ELF-1 (cell line): ENCODE results near the gene CPEB1.
"Not testable (repeated sequence)": the region's sequence is repeated elsewhere in the genome, so short reads cannot be mapped to it uniquely, and the experiment has no call there.

Experiments
- DNase-seq: peaks from one replicate; pipeline ENCODE4 v3.0.0-alpha.2; 2016; ENCODE audit warnings: low read depth, low spot score

The CPEB1 gene

DNA sequence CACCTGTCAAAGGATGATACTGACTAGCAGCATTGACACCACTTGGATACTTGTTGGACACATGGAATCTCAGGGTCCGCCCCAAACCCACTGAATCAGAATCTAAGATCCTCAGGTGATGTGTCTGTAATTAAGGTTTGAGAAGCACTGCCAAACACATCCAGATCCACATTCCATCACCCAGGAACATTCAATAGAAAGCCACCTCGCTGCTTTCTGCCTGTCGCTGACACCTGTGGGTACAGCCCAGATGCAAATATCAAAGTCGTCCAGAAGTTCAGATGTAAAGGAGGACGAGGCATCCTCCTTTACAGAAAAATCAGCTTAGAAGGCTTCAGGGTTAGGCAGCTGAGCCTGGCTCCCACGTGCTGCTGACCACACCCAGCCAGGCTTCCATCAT is 101.7 kb downstream of the CPEB1 start:
- no peak for DNase-seq

DNA sequence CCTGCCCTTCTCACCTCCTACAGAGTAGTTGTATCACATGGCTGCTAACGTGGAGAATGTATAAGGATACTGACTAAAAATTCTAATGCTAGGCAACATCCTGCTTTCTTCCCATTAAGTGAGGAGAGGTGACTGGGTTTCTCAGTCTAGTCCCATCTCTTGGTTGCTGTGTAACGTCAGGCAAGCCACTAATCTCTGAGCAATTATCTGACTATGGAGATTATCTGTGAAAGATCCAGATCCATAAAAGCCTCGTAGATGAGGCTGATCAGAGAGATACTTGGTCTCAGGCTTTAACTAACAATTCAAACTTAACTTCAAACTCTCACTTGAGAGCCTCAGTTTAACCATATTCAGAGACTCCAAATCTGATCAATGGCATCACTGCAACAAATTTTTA is 102.2 kb downstream of the CPEB1 start:
- DNase-seq: no peak

DNA sequence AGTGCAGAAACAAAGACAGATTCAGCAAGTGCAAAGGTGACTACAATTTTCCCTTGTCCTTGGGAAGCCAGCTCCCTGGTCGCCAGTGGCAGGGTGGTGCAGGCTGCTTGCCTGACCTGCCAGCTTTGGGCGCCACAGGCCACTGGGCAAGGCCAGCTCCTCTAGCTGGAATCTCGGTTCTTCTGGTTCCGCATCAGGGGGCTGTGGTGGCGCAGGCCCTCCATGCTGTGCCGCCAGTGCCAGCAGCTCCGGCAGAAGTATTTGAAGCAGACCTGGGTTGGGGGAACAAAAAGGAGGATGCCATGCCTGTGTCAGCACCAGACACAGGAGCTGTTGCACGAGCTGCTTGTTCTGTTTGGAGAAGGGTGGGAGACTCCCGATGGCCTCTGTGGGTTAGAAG is 102.7 kb downstream of the CPEB1 start:
- DNase-seq: no peak

DNA sequence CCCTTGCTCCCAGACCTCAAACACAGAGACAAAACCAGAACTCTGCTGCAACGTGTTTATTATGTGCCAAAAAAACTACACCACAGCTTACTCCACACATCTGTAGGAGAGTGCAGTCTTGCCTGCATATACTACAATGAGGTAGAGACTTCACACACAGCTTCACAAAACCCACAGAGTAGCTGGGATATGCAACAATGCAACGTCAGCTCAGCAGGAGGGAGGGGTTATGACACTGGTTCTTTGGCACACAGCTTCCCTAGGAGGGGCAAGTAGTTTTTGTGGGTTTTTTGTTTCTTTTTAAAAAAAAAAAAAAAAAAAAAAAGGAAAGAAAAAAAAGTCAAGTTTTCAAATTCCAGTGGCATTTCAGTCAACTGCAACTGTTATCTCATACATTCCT is 104.0 kb downstream of the CPEB1 start:
- DNase-seq: no peak

DNA sequence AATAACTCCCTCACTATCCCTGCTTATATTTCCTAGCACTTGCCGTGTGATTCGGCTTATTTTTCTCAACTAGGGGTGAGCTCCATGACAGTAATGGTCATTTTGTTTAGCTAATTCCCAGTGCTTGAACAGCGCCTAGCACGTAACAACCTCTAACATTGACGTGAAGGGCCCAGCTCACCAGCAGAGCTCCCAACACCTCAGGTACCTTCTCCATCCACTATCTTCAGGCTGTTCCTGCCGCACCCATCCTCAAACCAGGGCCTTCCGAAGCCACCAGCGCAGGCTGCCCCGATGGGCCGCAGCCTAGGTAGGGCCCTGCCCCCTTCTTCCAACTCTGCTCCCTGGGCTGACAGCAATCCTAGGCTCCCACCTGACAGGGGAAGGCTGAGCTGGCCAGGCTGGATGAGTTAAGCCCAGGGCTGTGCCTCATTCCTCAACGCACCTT is 106.2 kb downstream of the CPEB1 start:
- DNase-seq: peak; percentile 64

DNA sequence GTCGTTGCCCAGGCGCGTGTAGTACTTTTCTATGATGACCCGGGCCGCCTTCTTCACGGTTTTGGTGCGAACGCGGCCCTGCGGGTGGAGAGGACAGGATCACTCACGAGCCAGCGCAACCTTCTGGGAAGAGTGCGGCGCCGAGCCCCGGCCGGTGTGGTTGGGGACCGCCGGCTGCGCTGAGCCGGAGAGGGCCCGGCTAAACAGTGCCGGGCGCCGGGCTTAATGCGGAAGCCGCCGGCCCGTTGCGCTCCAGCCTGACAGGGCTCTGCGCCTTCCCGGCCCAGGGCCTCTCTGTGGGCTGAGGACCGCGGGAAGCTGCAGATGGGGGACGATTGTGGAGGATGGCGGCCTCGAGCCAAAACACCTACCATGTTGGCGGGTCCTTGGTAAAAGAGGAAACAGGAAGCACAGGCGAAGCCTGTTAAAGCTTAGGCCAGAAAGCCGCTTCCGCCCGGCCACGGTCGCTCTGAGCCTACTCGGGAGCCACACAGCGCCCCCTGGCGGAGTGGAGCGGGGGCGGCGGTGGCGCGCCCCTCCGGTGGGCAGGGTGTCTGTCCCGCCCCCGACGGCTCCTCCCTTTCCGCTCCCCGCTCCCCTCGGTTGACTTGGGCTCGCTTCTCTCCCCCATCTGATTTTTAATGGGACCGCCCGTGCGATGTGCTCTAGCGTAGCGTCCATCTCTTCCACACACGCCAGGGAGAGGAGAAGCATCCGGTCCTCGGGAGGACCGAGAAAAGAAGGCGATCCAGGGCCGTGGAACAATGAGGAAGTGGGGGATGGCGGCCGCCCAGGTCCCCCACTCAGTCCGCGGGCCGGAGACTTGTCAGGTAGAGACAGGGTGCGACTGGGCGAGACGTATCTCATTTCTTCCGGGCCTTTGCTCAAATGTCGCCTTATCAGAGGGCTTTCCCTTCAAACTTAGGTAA is 106.8 kb downstream of the CPEB1 start, which contains the start of gene RPS17:
Gene RPS17 (minus strand): TSS at position 403 of the 929 bp plus-strand sequence. CDS start 29 bp downstream, at position 374.
- DNase-seq: peak; percentile 98

DNA sequence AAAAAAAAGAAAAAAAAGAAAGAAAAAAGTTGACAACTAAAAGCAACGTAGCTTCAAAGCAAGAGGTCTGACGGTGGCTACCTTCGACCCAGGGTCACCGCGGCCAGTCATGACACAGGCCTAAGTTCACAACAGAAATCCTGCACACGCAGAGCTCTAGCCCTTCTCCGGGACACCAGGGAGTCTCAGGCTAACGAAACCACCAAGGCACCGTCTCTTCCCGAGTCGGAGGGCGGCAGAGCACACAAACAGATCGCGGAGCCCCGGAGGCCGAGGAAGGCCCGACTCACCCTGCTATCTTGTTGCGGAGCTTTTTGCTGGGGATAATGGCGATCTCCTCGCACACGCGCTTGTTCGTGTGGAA is 107.5 kb downstream of the CPEB1 start:
- no peak for DNase-seq

DNA sequence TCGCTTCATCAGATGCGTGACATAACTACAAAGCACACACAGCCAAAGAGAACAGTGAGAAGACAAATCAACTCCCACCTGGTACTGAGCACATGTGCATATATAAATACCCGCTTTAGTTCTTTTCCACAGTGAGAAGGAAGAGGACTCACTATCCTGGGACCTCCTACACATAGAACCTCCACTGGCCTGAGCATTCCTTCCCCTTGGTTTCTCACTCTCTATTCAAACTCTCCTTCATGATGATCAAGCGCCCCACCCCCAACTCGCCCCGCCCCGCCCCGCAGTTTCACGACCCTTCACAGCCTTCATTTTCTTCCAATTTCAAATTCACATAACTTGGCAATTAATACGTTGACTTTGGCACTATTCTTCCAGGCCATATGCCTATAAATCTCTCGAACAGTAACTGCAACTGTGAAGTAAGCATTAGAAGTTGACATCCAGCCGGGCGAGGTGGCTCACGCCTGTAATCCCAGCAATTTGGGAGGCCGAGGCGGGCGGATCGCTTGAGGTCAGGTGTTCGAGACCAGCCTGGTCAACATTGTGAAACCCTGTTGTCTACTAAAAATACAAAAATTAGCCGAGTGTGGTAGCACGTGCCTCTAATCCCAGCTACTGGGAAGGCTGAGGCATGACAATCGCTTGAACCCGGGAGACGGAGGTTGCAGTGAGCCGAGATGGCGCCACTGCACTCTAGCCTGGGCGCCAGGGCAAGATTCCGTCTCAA is 108.0 kb downstream of the CPEB1 start:
- DNase-seq: no peak

DNA sequence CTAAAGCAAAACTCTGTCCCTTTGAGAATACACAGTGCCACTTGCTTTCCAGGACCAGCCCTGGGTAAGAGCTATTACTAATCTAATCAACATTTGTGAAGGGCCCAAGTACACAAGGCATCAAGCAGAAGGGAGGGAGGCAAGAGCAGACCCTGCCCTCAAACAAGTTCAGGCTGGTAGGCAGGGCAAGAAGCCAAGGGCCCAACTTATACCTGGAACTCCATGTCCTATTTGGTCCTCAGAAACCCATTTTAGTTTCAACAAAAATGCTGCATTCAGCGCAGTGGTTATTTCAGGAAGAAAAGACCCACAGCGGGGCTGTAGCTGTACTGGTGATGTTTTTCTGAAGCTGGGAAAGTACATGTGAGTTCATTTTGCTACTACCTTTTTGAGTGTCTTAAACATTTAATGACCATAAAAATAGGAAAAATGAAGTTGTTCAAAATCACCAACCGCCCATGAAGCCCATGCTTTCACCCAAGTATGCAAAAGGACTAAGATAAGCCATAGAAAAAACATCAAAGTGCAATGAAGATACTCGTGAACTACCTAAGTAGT is 109.7 kb downstream of the CPEB1 start:
- DNase-seq: no peak

DNA sequence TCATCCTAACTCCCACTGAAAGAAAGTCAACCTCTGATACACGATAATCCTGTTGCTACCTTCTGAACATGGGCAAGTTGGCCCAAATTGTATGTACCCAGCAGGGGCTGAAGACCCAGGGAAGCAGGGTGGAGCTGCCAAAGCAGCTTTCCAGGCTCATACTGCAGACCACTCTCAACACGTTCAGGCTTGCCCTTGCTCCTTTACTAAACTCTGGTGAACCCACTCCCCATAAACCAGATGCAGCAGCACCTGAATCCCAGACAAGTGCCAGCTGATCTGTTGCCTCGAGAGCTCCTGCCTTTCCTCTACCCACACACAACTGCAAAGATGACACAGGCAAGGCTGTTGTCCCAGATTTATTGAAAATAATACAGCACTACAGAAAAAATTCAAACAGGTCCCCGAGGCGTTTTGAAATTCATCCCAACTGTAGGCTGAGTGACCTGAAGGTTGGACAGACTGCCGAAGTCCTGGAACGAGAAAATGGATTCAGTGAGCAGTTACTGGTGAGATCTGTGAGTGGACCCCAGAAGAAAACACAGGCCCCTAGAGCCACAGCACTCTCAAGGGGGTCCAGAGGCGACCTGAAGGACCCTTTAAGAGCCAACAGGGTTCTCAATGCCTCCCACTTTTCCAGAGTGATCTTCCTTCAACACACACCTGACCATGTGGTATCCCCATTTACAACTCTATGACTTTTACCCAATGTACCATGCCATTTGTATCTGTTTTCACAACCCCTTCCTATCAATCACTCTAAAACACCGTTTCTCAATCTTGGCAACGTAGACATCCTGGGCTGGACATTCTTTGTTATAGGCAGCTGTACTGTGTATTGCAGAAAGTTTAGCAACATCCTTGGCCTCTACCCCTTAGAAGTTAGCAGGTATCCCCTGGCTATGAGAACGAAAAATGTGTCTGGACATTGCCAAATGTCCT is 110.5 kb downstream of the CPEB1 start:
- no peak for DNase-seq

DNA sequence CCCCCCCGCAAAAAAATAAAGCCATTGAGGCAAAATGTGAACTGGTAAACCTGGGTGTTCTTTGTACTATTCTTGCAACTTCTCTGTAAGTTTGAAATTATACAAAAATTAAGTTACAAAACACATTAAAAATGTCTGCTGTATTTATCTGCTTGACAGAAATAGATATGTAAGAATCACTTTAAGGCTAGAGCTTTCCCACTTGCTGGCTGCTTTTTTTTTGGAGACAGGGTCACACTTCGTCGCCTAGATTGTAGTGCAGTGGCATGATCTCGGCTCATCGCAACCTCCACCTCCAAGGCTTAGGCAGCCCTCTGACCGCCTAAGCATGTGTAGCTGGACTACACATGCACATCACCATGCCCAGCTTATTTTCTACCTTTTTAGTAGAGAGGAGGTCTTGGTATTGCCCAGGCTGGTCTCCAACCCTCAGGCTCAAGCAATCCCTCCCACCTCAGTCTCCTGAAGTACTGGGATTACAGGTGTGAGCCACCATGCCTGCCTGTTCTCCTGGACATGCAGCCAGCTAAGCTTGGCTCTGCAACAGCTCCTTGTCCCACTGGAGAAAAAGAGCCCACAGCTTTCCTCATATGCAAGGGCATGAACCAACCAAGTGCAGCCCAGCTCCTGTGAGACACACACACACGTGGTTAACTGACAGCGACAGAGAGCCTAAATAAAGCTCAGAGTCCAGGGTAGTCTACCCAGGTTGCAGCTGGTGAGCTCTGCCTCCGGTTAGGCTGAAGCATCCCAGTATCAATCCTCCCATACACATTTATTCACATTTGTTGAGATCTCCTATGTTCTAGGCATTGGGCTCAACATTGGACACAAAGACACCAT is 111.4 kb downstream of the CPEB1 start:
- DNase-seq: no peak

DNA sequence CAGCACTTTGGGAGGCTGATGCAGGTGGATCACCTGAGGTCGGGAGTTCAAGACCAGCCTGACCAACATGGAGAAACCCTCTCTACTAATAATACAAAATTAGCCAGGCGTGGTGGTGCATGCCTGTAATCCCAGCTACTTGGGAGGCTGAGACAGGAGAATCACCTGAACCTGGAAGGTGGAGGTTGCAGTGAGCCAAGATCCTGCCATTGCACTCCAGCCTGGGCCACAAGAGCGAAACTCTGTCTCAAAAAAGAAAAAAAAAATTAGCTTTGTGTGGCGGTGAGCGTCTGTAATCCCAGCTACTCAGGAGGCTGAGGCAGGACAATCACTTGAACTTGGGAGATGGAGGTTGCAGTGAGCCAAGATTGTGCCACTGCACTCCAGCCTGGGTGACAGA is 112.0 kb downstream of the CPEB1 start:
- DNase-seq: not testable (repeated sequence)

DNA sequence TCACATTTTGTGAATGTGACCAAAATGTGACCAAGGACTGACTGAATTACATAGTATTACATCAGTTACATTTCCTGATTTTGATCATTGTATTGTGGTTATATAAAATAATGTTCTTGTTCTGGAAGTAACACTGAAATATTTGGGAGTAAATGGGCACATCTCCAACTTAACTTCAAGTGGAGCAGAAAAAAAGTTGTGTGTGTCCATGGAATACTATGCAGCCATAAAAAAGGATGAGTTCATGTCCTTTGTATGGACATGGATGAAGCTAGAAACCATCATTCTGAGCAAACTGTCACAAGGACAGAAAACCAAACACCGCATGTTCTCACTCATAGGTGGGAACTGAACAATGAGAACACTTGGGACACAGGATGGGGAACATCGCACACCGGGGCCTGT is 112.7 kb downstream of the CPEB1 start:
- not testable (repeated sequence) for DNase-seq

DNA sequence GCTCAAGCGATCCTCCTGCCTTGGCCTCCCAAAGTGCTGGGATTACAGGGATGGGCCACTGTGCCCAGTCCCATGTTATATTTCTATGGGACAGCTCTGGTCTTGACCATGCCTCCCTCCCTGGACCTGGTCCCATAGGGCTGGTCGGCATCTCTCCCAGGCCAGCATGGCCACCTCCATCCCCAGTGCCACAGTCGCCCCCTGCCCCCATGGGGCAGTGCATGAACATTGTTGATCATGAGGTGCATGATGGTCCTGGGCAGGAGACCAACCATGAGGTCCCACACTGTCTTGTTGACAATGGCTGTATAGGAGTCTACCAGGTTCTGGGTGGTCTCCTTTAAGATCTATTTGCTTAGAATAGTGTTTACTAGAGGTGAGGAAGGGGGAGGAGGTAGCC is 113.4 kb downstream of the CPEB1 start:
- no peak for DNase-seq

DNA sequence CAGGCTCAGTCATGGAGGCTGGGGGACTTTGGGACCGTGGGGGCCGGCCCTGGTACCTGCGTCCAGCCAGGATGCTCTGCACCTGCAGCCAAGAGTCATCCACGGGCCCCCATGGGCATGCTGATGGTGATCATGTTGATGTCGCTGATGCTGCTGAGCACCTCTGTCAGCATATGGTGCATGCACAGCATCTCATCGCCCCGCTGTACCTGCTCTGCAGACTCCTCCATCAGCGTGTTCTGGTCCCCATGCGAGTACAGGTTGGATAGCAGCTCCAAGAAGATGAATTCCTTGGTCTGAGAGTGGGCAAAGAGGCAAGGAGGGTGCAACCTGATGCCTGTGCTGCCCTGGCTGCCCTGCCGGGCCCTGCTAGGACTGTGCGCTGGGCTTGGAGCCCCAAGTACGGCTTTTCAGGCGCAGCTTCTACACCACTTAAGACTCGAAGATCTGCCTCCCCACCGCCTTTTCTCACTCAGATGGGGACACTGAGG is 114.1 kb downstream of the CPEB1 start:
- DNase-seq: no peak

DNA sequence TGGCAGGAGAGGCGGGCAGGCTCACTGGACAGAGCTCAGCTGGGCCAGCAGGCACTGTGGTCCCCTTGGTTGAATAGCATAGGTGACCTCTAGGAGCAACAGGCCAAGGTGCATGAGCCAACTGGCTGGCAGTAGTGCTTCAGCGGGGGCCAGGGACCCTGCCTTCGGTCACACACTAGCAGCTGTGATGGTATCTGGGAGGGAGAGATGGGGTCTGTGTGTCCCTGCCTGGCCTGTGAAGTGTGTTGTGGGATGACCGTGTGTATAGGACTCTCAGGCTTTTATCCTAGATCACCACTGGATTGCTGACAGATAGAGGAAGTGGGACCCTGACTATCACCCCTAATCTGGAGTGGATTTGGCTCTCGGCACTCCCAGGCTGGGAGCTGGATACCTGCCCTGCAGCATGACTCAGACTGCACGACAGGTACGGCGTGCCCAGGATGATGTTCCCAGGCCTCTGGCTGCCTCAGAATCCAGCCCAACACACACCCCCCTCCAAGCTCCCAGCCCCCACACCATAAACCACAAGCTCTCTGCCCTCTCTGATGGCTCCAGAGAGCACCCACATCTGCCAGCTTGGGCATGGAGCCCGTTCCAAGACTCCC is 114.7 kb downstream of the CPEB1 start:
- no peak for DNase-seq

DNA sequence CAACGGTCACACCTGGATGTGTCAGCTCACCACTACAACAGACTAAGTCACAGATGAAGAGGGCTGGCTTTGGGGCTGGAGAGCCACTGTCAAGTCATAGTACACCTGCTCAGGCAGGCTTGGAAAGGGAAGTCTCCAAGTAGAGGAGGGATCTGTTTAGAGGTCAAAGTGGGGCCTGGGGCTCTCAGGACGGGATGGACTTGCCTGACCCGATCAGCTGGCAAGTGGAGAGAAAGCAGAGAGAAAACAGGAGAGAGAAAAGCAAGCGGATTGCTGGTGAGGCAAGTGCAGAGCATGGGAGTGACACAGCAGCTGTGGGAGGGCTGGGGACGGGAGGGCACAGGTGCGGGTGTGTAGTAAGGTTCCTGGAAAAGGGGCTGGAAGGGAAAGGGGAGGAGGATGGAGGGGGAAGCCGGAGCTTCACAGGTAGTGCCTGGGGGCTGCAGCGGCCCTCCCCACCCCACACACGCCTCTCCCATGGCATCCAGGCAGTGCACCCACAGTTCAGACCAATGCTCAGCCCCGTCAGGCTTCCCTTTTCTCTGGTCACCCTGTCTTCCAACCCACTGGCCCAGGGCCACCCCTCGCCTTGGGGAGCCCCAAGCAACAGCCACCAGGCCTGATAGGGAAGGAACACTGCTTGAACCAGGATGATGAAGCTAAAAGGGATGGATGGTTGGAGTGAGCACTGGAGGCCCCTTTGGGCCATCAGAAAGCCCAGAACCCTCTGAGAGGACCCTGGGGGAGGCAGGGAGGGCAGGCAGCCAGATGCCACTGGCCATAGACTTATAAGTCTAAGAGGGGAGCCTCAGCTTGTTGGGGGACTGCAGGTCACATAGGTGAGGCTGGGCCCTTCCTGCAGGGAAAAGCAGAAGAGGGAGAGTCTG is 115.4 kb downstream of the CPEB1 start:
- no peak for DNase-seq

DNA sequence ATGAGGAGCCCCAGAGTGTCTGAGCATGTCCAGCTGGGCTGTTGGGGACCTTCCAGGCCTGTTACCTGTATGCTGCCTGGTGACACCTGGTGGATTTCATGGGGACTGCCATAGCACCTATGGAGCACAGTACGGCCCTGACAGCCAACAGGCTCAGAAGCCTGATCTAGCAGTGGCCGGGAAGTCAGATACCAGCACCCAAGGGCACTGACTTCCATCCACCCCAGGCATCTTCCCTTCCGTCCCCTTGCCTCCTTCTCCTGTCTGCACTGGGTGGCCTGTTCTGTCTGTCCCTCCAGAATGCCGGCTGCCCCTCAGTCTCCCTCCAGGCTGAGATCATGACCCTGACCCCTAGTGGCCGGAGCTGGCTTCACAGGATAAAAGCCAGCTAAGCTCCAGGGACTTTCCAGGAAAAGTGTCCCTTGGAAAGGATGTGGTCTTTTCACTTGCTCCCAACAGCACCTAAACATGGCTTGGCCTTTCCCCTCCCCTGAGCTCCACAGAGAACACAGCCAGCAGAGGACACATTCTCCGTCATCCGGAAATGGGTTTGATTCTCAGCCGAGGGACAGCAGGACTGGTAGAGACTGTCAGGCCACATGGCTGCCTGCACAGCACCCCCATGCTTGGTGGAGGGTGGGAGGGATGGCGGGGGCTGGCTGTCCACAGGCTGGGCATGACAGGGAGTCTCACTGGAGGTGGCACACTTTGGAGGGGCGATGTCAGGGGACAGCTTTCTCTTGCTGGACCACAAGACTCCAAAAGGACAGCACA is 116.4 kb downstream of the CPEB1 start:
- DNase-seq: peak; percentile 93
